ENCODE results near the gene TSPAN12.

Gene TSPAN12

DNA sequence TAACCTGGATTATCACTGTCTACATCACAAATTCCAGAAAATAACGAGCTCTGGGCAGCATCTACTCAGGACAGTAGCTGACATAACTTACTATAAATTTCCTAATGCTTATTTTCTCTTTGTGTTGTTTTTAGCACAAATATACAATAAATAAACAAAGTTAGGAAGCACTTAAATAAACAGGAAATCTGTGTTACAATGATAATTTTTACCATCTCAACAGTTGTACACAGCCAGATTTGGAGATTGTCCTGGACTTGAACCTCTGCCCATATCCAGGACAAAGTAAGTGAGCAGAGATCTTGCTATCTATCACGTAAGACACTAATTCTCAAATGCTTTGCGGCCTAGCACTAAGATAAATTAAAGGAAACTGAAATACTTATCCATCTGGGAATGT lies 48.7 kb downstream of the TSPAN12 start:
- peaks cover 3% of the 10 kb centered on the region for H3K27me3 ChIP-seq (replicated peaks; ENCODE audit: control insufficient read depth, insufficient read depth, low read length, poor library complexity, severe bottlenecking)
- no peak for DNase-seq

DNA sequence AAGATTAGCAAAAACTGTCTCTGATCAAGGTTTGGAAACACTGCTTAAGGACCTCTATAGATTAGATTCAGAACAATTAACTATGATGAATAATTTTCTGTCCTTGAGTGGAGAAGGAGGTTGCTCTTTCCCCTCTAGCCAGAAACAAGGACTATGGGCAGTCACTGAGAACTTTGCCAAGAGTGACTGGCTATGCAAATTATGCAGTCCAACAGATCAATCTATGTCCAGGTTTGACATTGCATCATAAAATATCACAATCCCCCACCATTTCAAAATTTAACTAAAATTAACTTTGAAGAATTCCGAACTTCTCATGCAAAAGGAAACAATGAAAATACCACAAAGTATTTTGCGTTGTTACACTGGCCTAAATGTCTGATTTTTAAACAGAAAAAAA lies 50.6 kb downstream of the TSPAN12 start:
- H3K4me3 ChIP-seq (ENCODE audit: insufficient read depth, low read depth, low read length, poor library complexity, severe bottlenecking), result no peak overlapping the region
- DNase-seq, result no peak
- no peaks in the 10 kb centered on the region for H3K9me3 ChIP-seq (ENCODE audit: control insufficient read depth, low read length)
- no peaks in the 10 kb centered on the region for H3K4me1 ChIP-seq (ENCODE audit: control insufficient read depth, insufficient read depth, low read length, poor library complexity, severe bottlenecking)
- H3K36me3 ChIP-seq (ENCODE audit: control insufficient read depth, insufficient read depth, low read length), result no peaks in the 10 kb centered on the region
- peaks cover 3% of the 10 kb centered on the region for H3K27me3 ChIP-seq (replicated peaks; ENCODE audit: control insufficient read depth, insufficient read depth, low read length, poor library complexity, severe bottlenecking)
- no peak overlapping the region for H3K27ac ChIP-seq (ENCODE audit: insufficient read depth, low read length, poor library complexity, severe bottlenecking)

More for the DNA sequence above, 48.7 kb downstream of the TSPAN12 start:
- H3K4me3 ChIP-seq (ENCODE audit: insufficient read depth, low read depth, low read length, poor library complexity, severe bottlenecking), result no peak overlapping the region
- no peaks in the 10 kb centered on the region for H3K36me3 ChIP-seq (ENCODE audit: control insufficient read depth, insufficient read depth, low read length)
- H3K4me1 ChIP-seq (ENCODE audit: control insufficient read depth, insufficient read depth, low read length, poor library complexity, severe bottlenecking), result no peaks in the 10 kb centered on the region
- no peaks in the 10 kb centered on the region for H3K9me3 ChIP-seq (ENCODE audit: control insufficient read depth, low read length)
- no peak overlapping the region for H3K27ac ChIP-seq (ENCODE audit: insufficient read depth, low read length, poor library complexity, severe bottlenecking)

- Histone ChIP-seq H3K27me3 (replicated peaks; ENCODE audit: control insufficient read depth, insufficient read depth, low read length, poor library complexity, severe bottlenecking) (peaks cover 3% of the 10 kb centered on the region), H3K4me3 (ENCODE audit: insufficient read depth, low read depth, low read length, poor library complexity, severe bottlenecking) (no peak overlapping the region), H3K27ac (ENCODE audit: insufficient read depth, low read length, poor library complexity, severe bottlenecking) (no peak overlapping the region), H3K4me1 (ENCODE audit: control insufficient read depth, insufficient read depth, low read length, poor library complexity, severe bottlenecking) (no peaks in the 10 kb centered on the region), H3K36me3 (ENCODE audit: control insufficient read depth, insufficient read depth, low read length) (no peaks in the 10 kb centered on the region), H3K9me3 (ENCODE audit: control insufficient read depth, low read length) (no peaks in the 10 kb centered on the region)
- no peak for DNase-seq
These were observed 51.3 kb downstream of the TSPAN12 start for GRCh38 chr7:120806669-120807068.

DNA sequence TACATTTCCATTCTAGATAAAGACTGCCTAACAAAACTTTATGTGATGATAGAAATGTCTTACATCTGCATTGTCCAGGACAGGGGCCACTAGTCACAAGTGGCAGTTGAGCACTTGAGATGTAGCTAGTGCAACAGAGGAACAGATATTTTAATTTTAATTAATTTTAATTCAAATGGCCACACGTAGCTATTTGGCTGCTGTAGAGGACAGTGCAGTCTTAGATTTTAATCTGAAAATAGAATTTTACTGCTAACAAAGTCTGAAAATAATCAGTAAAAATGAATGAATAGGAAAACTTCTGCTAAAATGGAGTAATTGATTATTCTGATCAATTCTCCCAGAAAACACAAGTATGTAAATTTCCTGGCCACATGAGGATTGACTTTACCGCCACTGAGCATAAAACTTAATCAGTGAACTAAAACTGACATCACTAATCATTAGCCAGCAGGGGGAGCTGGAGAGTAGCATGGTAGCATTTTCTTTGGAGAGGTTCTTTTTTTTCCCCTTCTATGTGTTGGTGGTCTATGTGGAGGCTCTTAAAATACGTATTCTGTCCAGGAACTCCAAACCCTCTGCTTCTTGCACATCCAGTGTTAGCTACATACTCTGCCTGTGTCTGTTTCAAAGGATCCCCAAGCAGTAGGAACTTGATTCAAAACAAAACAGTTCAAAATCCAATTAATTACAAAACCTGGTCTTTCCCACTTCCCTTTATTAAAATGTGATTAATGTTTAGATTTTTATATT lies 52.1 kb downstream of the TSPAN12 start:
- H3K36me3 ChIP-seq (ENCODE audit: control insufficient read depth, insufficient read depth, low read length), result no peaks in the 10 kb centered on the region
- no peaks in the 10 kb centered on the region for H3K9me3 ChIP-seq (ENCODE audit: control insufficient read depth, low read length)
- no peaks in the 10 kb centered on the region for H3K4me1 ChIP-seq (ENCODE audit: control insufficient read depth, insufficient read depth, low read length, poor library complexity, severe bottlenecking)
- H3K27ac ChIP-seq (ENCODE audit: insufficient read depth, low read length, poor library complexity, severe bottlenecking), result no peak overlapping the region
- peak in 1 of 3 donors; percentile 29 for DNase-seq
- H3K4me3 ChIP-seq (ENCODE audit: insufficient read depth, low read depth, low read length, poor library complexity, severe bottlenecking), result no peak overlapping the region
- peaks cover 3% of the 10 kb centered on the region for H3K27me3 ChIP-seq (replicated peaks; ENCODE audit: control insufficient read depth, insufficient read depth, low read length, poor library complexity, severe bottlenecking)

DNA sequence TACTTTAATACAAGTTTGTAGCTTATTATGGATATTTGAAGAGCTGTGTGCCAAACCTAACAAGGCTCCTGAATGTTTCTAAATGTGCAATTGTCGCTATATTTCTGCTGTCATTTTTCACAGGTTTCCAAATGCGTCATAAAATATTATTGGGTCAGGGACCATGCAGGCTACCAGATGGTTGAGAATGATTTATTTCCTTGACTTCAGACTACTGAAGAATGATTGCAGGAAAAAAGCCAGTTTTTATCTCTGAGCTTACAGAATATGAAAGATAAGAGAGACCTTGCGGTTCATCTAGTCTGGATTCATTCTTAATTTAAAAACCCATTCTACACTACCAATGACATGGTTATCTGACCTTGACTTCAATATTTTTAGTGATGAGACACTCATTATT lies 55.2 kb downstream of the TSPAN12 start:
- Histone ChIP-seq H3K36me3 (ENCODE audit: control insufficient read depth, insufficient read depth, low read length) (no peaks in the 10 kb centered on the region), H3K4me3 (ENCODE audit: insufficient read depth, low read depth, low read length, poor library complexity, severe bottlenecking) (no peak overlapping the region), H3K4me1 (ENCODE audit: control insufficient read depth, insufficient read depth, low read length, poor library complexity, severe bottlenecking) (no peaks in the 10 kb centered on the region), H3K27ac (ENCODE audit: insufficient read depth, low read length, poor library complexity, severe bottlenecking) (no peak overlapping the region), H3K9me3 (ENCODE audit: control insufficient read depth, low read length) (no peaks in the 10 kb centered on the region), H3K27me3 (replicated peaks; ENCODE audit: control insufficient read depth, insufficient read depth, low read length, poor library complexity, severe bottlenecking) (peaks cover 3% of the 10 kb centered on the region)
- no peak for DNase-seq

GRCh38 chr7:120799813-120800475 lies 58.0 kb downstream of the TSPAN12 start:
- no peaks in the 10 kb centered on the region for H3K36me3 ChIP-seq (ENCODE audit: control insufficient read depth, insufficient read depth, low read length)
- H3K4me1 ChIP-seq (ENCODE audit: control insufficient read depth, insufficient read depth, low read length, poor library complexity, severe bottlenecking), result no peaks in the 10 kb centered on the region
- DNase-seq, result no peak
- no peaks in the 10 kb centered on the region for H3K9me3 ChIP-seq (ENCODE audit: control insufficient read depth, low read length)
- H3K27me3 ChIP-seq (replicated peaks; ENCODE audit: control insufficient read depth, insufficient read depth, low read length, poor library complexity, severe bottlenecking), result no peaks in the 10 kb centered on the region
- no peak overlapping the region for H3K4me3 ChIP-seq (ENCODE audit: insufficient read depth, low read depth, low read length, poor library complexity, severe bottlenecking)
- no peak overlapping the region for H3K27ac ChIP-seq (ENCODE audit: insufficient read depth, low read length, poor library complexity, severe bottlenecking)

DNA sequence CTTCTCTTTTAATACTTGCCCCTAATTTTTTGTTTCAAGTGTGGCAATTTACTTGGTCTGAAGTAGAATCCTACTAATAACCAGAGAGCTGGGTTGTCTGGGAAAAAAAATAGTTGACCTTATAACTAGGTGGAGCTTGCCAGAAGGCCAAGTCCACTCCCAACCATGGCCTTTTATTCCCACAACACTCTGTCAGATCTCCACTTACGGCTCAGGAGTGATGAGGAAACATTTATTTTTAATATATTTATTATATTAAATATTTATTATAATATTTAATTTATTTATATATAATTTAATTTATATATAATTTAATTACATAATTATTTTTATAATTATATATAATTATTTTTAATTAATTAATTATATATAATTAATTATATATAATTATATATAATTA lies 58.8 kb downstream of the TSPAN12 start:
- no peak for DNase-seq
- no peaks in the 10 kb centered on the region for H3K36me3 ChIP-seq (ENCODE audit: control insufficient read depth, insufficient read depth, low read length)

GRCh38 chr7:120797026-120797645 lies 60.8 kb downstream of the TSPAN12 start:
- Histone ChIP-seq H3K27me3 (replicated peaks; ENCODE audit: control insufficient read depth, insufficient read depth, low read length, poor library complexity, severe bottlenecking) (no peaks in the 10 kb centered on the region), H3K4me1 (ENCODE audit: control insufficient read depth, insufficient read depth, low read length, poor library complexity, severe bottlenecking) (no peaks in the 10 kb centered on the region), H3K9me3 (ENCODE audit: control insufficient read depth, low read length) (no peaks in the 10 kb centered on the region), H3K27ac (ENCODE audit: insufficient read depth, low read length, poor library complexity, severe bottlenecking) (no peak overlapping the region), H3K36me3 (ENCODE audit: control insufficient read depth, insufficient read depth, low read length) (no peaks in the 10 kb centered on the region), H3K4me3 (ENCODE audit: insufficient read depth, low read depth, low read length, poor library complexity, severe bottlenecking) (no peak overlapping the region)
- no peak for DNase-seq

More for the DNA sequence above, 58.8 kb downstream of the TSPAN12 start:
- no peaks in the 10 kb centered on the region for H3K4me1 ChIP-seq (ENCODE audit: control insufficient read depth, insufficient read depth, low read length, poor library complexity, severe bottlenecking)
- no peak overlapping the region for H3K27ac ChIP-seq (ENCODE audit: insufficient read depth, low read length, poor library complexity, severe bottlenecking)
- H3K9me3 ChIP-seq (ENCODE audit: control insufficient read depth, low read length), result no peaks in the 10 kb centered on the region
- no peak overlapping the region for H3K4me3 ChIP-seq (ENCODE audit: insufficient read depth, low read depth, low read length, poor library complexity, severe bottlenecking)
- no peaks in the 10 kb centered on the region for H3K27me3 ChIP-seq (replicated peaks; ENCODE audit: control insufficient read depth, insufficient read depth, low read length, poor library complexity, severe bottlenecking)

- DNase-seq, result no peak
- H3K36me3 ChIP-seq (ENCODE audit: control insufficient read depth, insufficient read depth, low read length), result no peaks in the 10 kb centered on the region
- H3K27ac ChIP-seq (ENCODE audit: insufficient read depth, low read length, poor library complexity, severe bottlenecking), result no peak overlapping the region
- no peaks in the 10 kb centered on the region for H3K27me3 ChIP-seq (replicated peaks; ENCODE audit: control insufficient read depth, insufficient read depth, low read length, poor library complexity, severe bottlenecking)
- no peaks in the 10 kb centered on the region for H3K4me1 ChIP-seq (ENCODE audit: control insufficient read depth, insufficient read depth, low read length, poor library complexity, severe bottlenecking)
- H3K4me3 ChIP-seq (ENCODE audit: insufficient read depth, low read depth, low read length, poor library complexity, severe bottlenecking), result no peak overlapping the region
- no peaks in the 10 kb centered on the region for H3K9me3 ChIP-seq (ENCODE audit: control insufficient read depth, low read length)
These were observed 63.7 kb downstream of the TSPAN12 start for GRCh38 chr7:120794106-120794729.
